ENCODE data around the gene COL24A1. TPM values are rescaled to one million over a fixed set of nuclear protein-coding genes. Genes with fewer than 3 reads are reported as not detected.

Gene COL24A1
- total and polyA plus RNA-seq, 2 donors (not counting 1 experiment from before 2014, with no cell fraction given), result not detected

- Histone ChIP-seq H3K4me3 (ENCODE audit: control extremely low read depth in 1 of 5, extremely low read depth in 1 of 5, insufficient read depth in 1 of 5, low read depth in 2 of 5, low read length in 4 of 5) (no peak overlapping the region), H4K20me1 (ENCODE audit: control insufficient read depth, insufficient read depth, low read length, poor library complexity, severe bottlenecking) (no peaks in the 10 kb centered on the region), H3K27ac (ENCODE audit: low read length in 2 of 2) (no peak overlapping the region), H3K27me3 (replicated peaks in 1 of 4; ENCODE audit: control extremely low read depth in 1 of 4, control insufficient read depth in 3 of 4, insufficient read depth in 4 of 4, low read length in 3 of 4) (no peaks in the 10 kb centered on the region), H3K36me3 (replicated peaks in 1 of 2; ENCODE audit: control extremely low read depth in 1 of 2, control insufficient read depth in 1 of 2, extremely low read depth in 1 of 2, insufficient read depth in 2 of 2, low read length in 1 of 2) (no peaks in the 10 kb centered on the region), H3K4me1 (ENCODE audit: control insufficient read depth in 2 of 2, insufficient read depth in 2 of 2, low read length in 2 of 2) (no peaks in the 10 kb centered on the region), H3K4me2 (replicated peaks; ENCODE audit: low read depth, low read length, poor library complexity, severe bottlenecking) (no peak overlapping the region), H2AFZ (ENCODE audit: insufficient read depth, low read depth, low read length, poor library complexity, severe bottlenecking) (no peak overlapping the region), H3K79me2 (ENCODE audit: control insufficient read depth, insufficient read depth, low read length) (no peaks in the 10 kb centered on the region), H3K9me3 (ENCODE audit: control extremely low read depth in 1 of 3, control insufficient read depth in 2 of 3, insufficient read depth in 1 of 3, low read length in 2 of 3) (no peaks in the 10 kb centered on the region), H3K9ac (ENCODE audit: low read length) (no peak overlapping the region)
- Mint-ChIP-seq H3K27me3 (no peaks in the 10 kb centered on the region), H3K9me3 (ENCODE audit: insufficient read depth) (no peaks in the 10 kb centered on the region), H3K4me1 (no peaks in the 10 kb centered on the region), H3K4me3 (no peak overlapping the region), H3K27ac (no peak overlapping the region)
- DNase-seq, result no peak
- intact Hi-C loops (cut with micrococcal nuclease), result no loop called here
- no peak for ATAC-seq (ENCODE audit: low read depth)
- no CpG with 5 or more reads among the region's 2 CpGs for WGBS (ENCODE audit: insufficient coverage)
- TF ChIP-seq CTCF (IDR thresholded peaks at IDR 0.05), result no peak
- no peak for TF ChIP-seq EZH2 (IDR thresholded peaks at IDR 0.05; ENCODE audit: borderline replicate concordance, insufficient read depth, low read depth, low read length, poor library complexity, severe bottlenecking)
- CTCF ChIA-PET, result interaction anchor here (7.3 kb wide), 1 partner anchor 707 kb away, joined by 49 read pairs; no protein-coding TSS in a partner anchor
- POLR2A ChIA-PET, result no interaction called here
Observed at GRCh38 chr1:86016076-86016759, 140.4 kb downstream of the COL24A1 start.

GRCh38 chr1:86015375-86015774 lies 141.2 kb downstream of the COL24A1 start:
- ChIA-PET CTCF (interaction anchor here (0.7 to 7.3 kb wide), 2 partner anchors 706 to 715 kb away, joined by 3 to 49 read pairs; no protein-coding TSS in a partner anchor), POLR2A (no interaction called here)
- no peaks in the 10 kb centered on the region for H4K20me1 ChIP-seq (ENCODE audit: control insufficient read depth, insufficient read depth, low read length, poor library complexity, severe bottlenecking)
- H3K4me1 ChIP-seq (ENCODE audit: control insufficient read depth in 2 of 2, insufficient read depth in 2 of 2, low read length in 2 of 2), result no peaks in the 10 kb centered on the region
- no peak overlapping the region for H3K4me3 ChIP-seq (ENCODE audit: control extremely low read depth in 1 of 5, extremely low read depth in 1 of 5, insufficient read depth in 1 of 5, low read depth in 2 of 5, low read length in 4 of 5)
- Mint-ChIP-seq H3K9me3 (ENCODE audit: insufficient read depth) (no peaks in the 10 kb centered on the region), H3K4me3 (no peak overlapping the region), H3K4me1 (no peaks in the 10 kb centered on the region), H3K27me3 (no peaks in the 10 kb centered on the region), H3K27ac (no peak overlapping the region)
- no peak overlapping the region for H3K9ac ChIP-seq (ENCODE audit: low read length)
- no peaks in the 10 kb centered on the region for H3K79me2 ChIP-seq (ENCODE audit: control insufficient read depth, insufficient read depth, low read length)
- H2AFZ ChIP-seq (ENCODE audit: insufficient read depth, low read depth, low read length, poor library complexity, severe bottlenecking), result no peak overlapping the region
- DNase-seq (no peak), ATAC-seq (ENCODE audit: low read depth) (no peak)
- no peak overlapping the region for H3K27ac ChIP-seq (ENCODE audit: low read length in 2 of 2)
- WGBS (ENCODE audit: insufficient coverage), result no CpG with 5 or more reads among the region's 1 CpG
- H3K4me2 ChIP-seq (replicated peaks; ENCODE audit: low read depth, low read length, poor library complexity, severe bottlenecking), result no peak overlapping the region
- intact Hi-C loops (cut with micrococcal nuclease), result no loop called here
- no peaks in the 10 kb centered on the region for H3K36me3 ChIP-seq (replicated peaks in 1 of 2; ENCODE audit: control extremely low read depth in 1 of 2, control insufficient read depth in 1 of 2, extremely low read depth in 1 of 2, insufficient read depth in 2 of 2, low read length in 1 of 2)
- H3K27me3 ChIP-seq (replicated peaks in 1 of 4; ENCODE audit: control extremely low read depth in 1 of 4, control insufficient read depth in 3 of 4, insufficient read depth in 4 of 4, low read length in 3 of 4), result no peaks in the 10 kb centered on the region
- no peak for TF ChIP-seq EZH2 (IDR thresholded peaks at IDR 0.05; ENCODE audit: borderline replicate concordance, insufficient read depth, low read depth, low read length, poor library complexity, severe bottlenecking)
- TF ChIP-seq CTCF (IDR thresholded peaks at IDR 0.05), result no peak
- H3K9me3 ChIP-seq (ENCODE audit: control extremely low read depth in 1 of 3, control insufficient read depth in 2 of 3, insufficient read depth in 1 of 3, low read length in 2 of 3), result no peaks in the 10 kb centered on the region
